Osteoblast (primary cell): ENCODE data around the gene PDZRN3. TPM values are rescaled to one million over a fixed set of nuclear protein-coding genes. Genes with fewer than 3 reads are reported as not detected.

Experiments used
- DNase-seq: peaks from one replicate; pipeline ENCODE4 v3.0.0; 2011; ENCODE audit warnings: low spot score, mixed read lengths; ENCODE audit not compliant: insufficient read length; ENCODE audit errors: missing footprints
- H2AFZ ChIP-seq: 2 replicates; pipeline ENCODE4 v1.6.0; 2011; ENCODE audit warnings: mild to moderate bottlenecking, low read length
- H3K27ac ChIP-seq: 2 replicates; pipeline ENCODE4 v1.5.1; 2011; ENCODE audit warnings: mild to moderate bottlenecking, low read depth, low read length, moderate library complexity
- H3K27me3 ChIP-seq: 2 replicates; pipeline ENCODE4 v1.6.0; 2012; ENCODE audit warnings: mild to moderate bottlenecking, control low read depth, inconsistent platforms, low read length, moderate library complexity; ENCODE audit not compliant: insufficient read depth
- H3K36me3 ChIP-seq: 2 replicates; pipeline ENCODE4 v1.5.1; 2011; ENCODE audit warnings: mild to moderate bottlenecking, low read length, control low read depth, moderate library complexity; ENCODE audit not compliant: insufficient read depth
- H3K4me1 ChIP-seq: 2 replicates; pipeline ENCODE4 v1.5.1; 2011; ENCODE audit warnings: mild to moderate bottlenecking, low read length, control low read depth, moderate library complexity; ENCODE audit not compliant: insufficient read depth
- H3K4me2 ChIP-seq: 2 replicates; pipeline ENCODE4 v1.6.0; 2011; ENCODE audit warnings: mild to moderate bottlenecking, low read length; ENCODE audit not compliant: insufficient read depth
- H3K4me3 ChIP-seq: fragments of 200-600 bp; sonication (generic); 3 replicates; pipeline ENCODE4 v1.5.1; 2012; ENCODE audit warnings: mild to moderate bottlenecking, low read length, inconsistent platforms; ENCODE audit not compliant: insufficient read depth
- H3K79me2 ChIP-seq: 2 replicates; pipeline ENCODE4 v1.6.0; 2012; ENCODE audit warnings: mild to moderate bottlenecking, low read length, control low read depth, inconsistent platforms; ENCODE audit not compliant: insufficient read depth
- H3K9me3 ChIP-seq: 2 replicates; pipeline ENCODE4 v1.5.1; 2011; ENCODE audit warnings: low read depth, low read length, control low read depth
- H4K20me1 ChIP-seq: 2 replicates; pipeline ENCODE4 v1.6.0; 2012; ENCODE audit warnings: mild to moderate bottlenecking, low read length, control low read depth; ENCODE audit not compliant: insufficient read depth
- CTCF ChIP-seq: IDR thresholded peaks from 2 replicates; pipeline ENCODE4 v1.5.1; 2011; ENCODE audit warnings: mild to moderate bottlenecking, low read depth, low read length, moderate library complexity; ENCODE audit errors: extremely low read depth
- total RNA-seq: library from RNA; depleted of rRNA; stranded (reverse); fragments of >200 nt; gene quantifications from 2 replicates; pipeline ENCODE4 v1.2.3, GENCODE V29; 2012

Gene PDZRN3
- total RNA-seq, 1 donor, result 26.4 TPM

DNA sequence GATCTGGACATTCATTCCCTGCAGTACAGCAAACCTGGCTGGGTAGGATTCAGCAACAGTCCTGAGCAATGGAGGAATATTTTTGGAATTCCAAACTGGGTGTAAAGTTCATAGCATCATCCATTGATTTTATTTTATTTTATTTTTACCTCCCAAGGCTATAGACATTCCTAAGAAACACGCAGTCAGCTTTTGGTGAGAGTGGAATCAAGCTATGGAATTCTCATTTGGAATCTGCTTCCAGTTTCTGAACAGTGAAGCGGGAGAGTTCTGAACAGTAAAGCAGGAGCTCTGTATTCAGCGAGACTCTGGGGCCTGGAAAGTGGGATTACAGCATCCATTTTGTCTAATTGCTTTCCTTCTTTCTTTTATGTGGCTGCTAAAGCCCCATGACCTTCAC, 1.4 kb upstream of the PDZRN3 start:
- Histone ChIP-seq H3K4me1 (peaks cover 33% of the 10 kb centered on the region), H3K36me3 (no peaks in the 10 kb centered on the region), H3K79me2 (peaks cover 32% of the 10 kb centered on the region), H2AFZ (no peak overlapping the region), H3K27me3 (no peaks in the 10 kb centered on the region), H3K4me3 (no peak overlapping the region), H3K9me3 (no peaks in the 10 kb centered on the region), H4K20me1 (no peaks in the 10 kb centered on the region), H3K4me2 (peak overlapping the region; percentile 90), H3K27ac (no peak overlapping the region)
- TF ChIP-seq CTCF, result no peak
- DNase-seq, result no peak

DNA sequence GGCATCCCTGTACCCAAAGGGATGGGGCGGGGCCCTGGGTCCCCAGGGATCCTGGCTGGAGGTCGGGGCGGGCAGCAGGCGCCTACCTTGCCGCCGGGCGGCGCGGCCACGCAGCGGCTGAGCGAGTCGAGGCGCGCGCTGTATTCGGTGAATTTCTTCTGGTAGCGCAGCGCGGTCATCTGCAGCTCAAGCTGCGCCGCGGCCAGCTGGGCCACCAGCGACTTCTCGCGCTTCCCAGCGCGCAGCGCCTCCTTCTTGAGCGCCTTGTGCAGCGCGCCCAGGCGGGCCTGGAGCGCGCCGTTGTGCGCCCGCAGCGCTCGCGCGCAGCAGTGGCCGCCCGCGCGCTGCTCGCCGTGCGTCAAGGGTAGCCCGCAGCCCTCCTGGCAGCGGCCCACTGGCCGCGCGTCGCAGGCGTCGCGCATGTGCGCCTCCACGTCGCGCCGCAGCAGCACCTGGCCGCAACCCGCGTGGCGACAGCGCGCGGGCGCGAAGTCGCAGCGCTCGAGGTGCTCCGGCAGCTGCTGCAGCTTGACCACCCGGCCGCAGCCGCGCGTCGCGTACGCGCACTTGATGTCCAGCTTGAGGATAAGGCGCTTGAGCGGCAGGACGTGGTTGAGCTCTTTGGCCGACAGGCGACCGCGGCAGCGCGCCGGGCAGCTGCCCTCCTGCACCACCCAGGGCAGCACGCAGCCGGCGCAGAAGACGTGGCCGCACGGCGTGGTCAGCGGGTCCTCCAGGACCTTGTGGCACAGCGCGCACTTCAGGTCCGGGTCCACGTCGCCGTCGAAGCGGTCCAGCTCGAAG, 522 bp downstream of the PDZRN3 start:
- Histone ChIP-seq H3K27me3 (no peaks in the 10 kb centered on the region), H3K4me3 (peak overlapping the region; percentile 76), H3K79me2 (peaks cover 48% of the 10 kb centered on the region), H3K27ac (peak overlapping the region; percentile 70), H3K9me3 (no peaks in the 10 kb centered on the region), H3K4me1 (peaks cover 35% of the 10 kb centered on the region), H2AFZ (peak overlapping the region; percentile 94), H3K4me2 (peak overlapping the region; percentile 90), H4K20me1 (no peaks in the 10 kb centered on the region), H3K36me3 (no peaks in the 10 kb centered on the region)
- TF ChIP-seq CTCF, result no peak
- DNase-seq, result peak; percentile 90

DNA sequence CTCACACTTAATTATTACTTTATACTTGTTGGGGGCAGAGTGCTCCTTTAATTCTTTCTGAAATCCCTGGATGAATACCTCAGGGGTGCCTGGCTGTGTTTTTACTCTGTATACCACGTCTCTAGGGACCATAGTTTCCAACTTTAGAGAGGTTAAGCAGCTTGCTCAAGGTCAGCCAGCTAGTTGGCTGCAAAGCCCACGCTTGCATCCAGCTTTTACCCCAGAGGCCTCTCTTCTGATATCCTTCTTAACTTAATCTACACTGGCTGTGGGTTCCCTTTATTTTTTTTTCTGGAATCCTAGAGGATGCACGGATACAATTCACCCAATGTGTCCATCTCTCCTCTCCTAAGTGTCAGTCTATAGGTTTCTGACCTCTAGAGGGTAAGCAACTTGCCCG, 1.4 kb downstream of the PDZRN3 start:
- Histone ChIP-seq H3K36me3 (no peaks in the 10 kb centered on the region), H3K4me2 (peak overlapping the region; percentile 90), H3K9me3 (no peaks in the 10 kb centered on the region), H3K27me3 (no peaks in the 10 kb centered on the region), H4K20me1 (no peaks in the 10 kb centered on the region), H3K79me2 (peaks cover 54% of the 10 kb centered on the region), H2AFZ (no peak overlapping the region), H3K4me1 (peaks cover 42% of the 10 kb centered on the region), H3K4me3 (peak overlapping the region; percentile 76), H3K27ac (peak overlapping the region; percentile 66)
- TF ChIP-seq CTCF, result no peak
- no peak for DNase-seq

GRCh38 chr3:73622091-73622805, 2.5 kb downstream of the PDZRN3 start:
- Histone ChIP-seq H3K27me3 (no peaks in the 10 kb centered on the region), H3K27ac (peak overlapping the region; percentile 24), H3K4me2 (peak overlapping the region; percentile 90), H3K4me3 (peak overlapping the region; percentile 76), H3K4me1 (peaks cover 44% of the 10 kb centered on the region), H3K36me3 (no peaks in the 10 kb centered on the region), H3K9me3 (no peaks in the 10 kb centered on the region), H2AFZ (peak overlapping the region; percentile 79), H4K20me1 (no peaks in the 10 kb centered on the region), H3K79me2 (peaks cover 64% of the 10 kb centered on the region)
- peak; percentile 82 for DNase-seq
- no peak for TF ChIP-seq CTCF
